Endothelial cell of umbilical vein (primary cell): Measurements from ENCODE around the gene PIGQ. TPM values are rescaled to one million over a fixed set of nuclear protein-coding genes. Genes with fewer than 3 reads are reported as not detected.
A peak's percentile ranks its signal among the peaks of the same experiment; 100 is the strongest.

ENCODE experiments used
- BruUV-seq: library from RNA; stranded (reverse); fragments of 400-500 nt; replicated peaks from 2 replicates; lab custom pipeline; 2021; lab: Mats Ljungman, UMichigan
- CTCF ChIA-PET: fragments of 300-600, 350-600 bp; sonication (Branson Sonifier 250); formaldehyde crosslinking; loops from one replicate; lab custom pipeline; 2021; ENCODE audit warnings: antibody characterized with exemption, inconsistent platforms; lab: Charles Lee
- POLR2A ChIA-PET: fragments of 300-600, 350-600 bp; sonication (Branson Sonifier 250); formaldehyde crosslinking; loops from one replicate; lab custom pipeline; 2021; ENCODE audit warnings: antibody characterized with exemption, inconsistent platforms; lab: Charles Lee
- DNase-seq: peaks from one replicate; pipeline ENCODE4 v3.0.0-alpha.2; 2011; ENCODE audit warnings: low read depth, low spot score
- FAIRE-seq: peaks from 2 replicates; lab custom pipeline; 2011; peaks lifted over from hg19 to GRCh38; lab: Jason Lieb, UNC
- H2AFZ ChIP-seq: 2 replicates; pipeline ENCODE4 v1.6.0; 2012; ENCODE audit warnings: low read depth, low read length, control low read depth, inconsistent platforms
- H3K27ac ChIP-seq: 2 replicates; pipeline ENCODE4 v1.5.1; 2011; ENCODE audit warnings: low read depth, mild to moderate bottlenecking, control low read depth, low read length, moderate library complexity; ENCODE audit not compliant: insufficient read depth
- H3K27me3 ChIP-seq, 2 experiments: 2 replicates each; pipeline versions ENCODE4 v1.6.0 to v1.6.1; 2011; ENCODE audit warnings: low read length in 2 of 2, mixed read lengths in 1 of 2; ENCODE audit not compliant: control insufficient read depth in 2 of 2, insufficient read depth in 2 of 2
- H3K36me3 ChIP-seq, 2 experiments: 2 replicates in 1 of 2; 3 replicates in 1 of 2; pipeline ENCODE4 v1.5.1; 2011; ENCODE audit warnings: low read length in 2 of 2, mild to moderate bottlenecking in 1 of 2, moderate library complexity in 1 of 2; ENCODE audit not compliant: control insufficient read depth in 2 of 2, insufficient read depth in 2 of 2; ENCODE audit errors: extremely low read depth in 1 of 2
- H3K4me1 ChIP-seq: 3 replicates; pipeline ENCODE4 v1.5.1; 2011; ENCODE audit warnings: mild to moderate bottlenecking, low read length; ENCODE audit not compliant: control insufficient read depth, insufficient read depth; ENCODE audit errors: extremely low read depth
- H3K4me2 ChIP-seq: 2 replicates; pipeline ENCODE4 v1.6.1; 2011; ENCODE audit warnings: low read length, control low read depth, mixed read lengths; ENCODE audit not compliant: insufficient read depth
- H3K4me3 ChIP-seq, 3 experiments: fragments of 200-600 bp in 1 of 3; sonication (generic), shearing (Covaris generic) in 1 of 3; replicated peaks in 1 of 3; 2 replicates each; pipeline ENCODE4 v1.5.1; 2011 to 2016; ENCODE audit warnings: control low read depth in 3 of 3, low read length in 3 of 3, mild to moderate bottlenecking in 2 of 3, inconsistent platforms in 1 of 3, low read depth in 1 of 3, moderate library complexity in 1 of 3; ENCODE audit not compliant: insufficient read depth in 1 of 3
- H3K79me2 ChIP-seq: 2 replicates; pipeline ENCODE4 v1.6.0; 2012; ENCODE audit warnings: low read length, inconsistent platforms; ENCODE audit not compliant: control insufficient read depth, insufficient read depth
- H3K9ac ChIP-seq: replicated peaks from 2 replicates; pipeline ENCODE3; 2011; ENCODE audit warnings: low read length, control low read depth; ENCODE audit not compliant: insufficient read depth; ENCODE audit errors: extremely low read depth
- H3K9me1 ChIP-seq: replicated peaks from 3 replicates; pipeline ENCODE4 v1.6.0; 2011; ENCODE audit warnings: mild to moderate bottlenecking, low read length; ENCODE audit not compliant: control insufficient read depth, insufficient read depth; ENCODE audit errors: extremely low read depth
- H3K9me3 ChIP-seq: replicated peaks from 2 replicates; pipeline ENCODE4 v1.5.1; 2012; ENCODE audit warnings: low read length, inconsistent platforms; ENCODE audit not compliant: control insufficient read depth, insufficient read depth
- H4K20me1 ChIP-seq: replicated peaks from 2 replicates; pipeline ENCODE3; 2011; ENCODE audit warnings: mild to moderate bottlenecking, low read length; ENCODE audit not compliant: control insufficient read depth, insufficient read depth; ENCODE audit errors: extremely low read depth
- CTCF ChIP-seq, 2 donors: IDR thresholded peaks; 1 replicate in 1 of 2; 2 replicates in 1 of 2; pipeline ENCODE4 v1.5.1; 2011; ENCODE audit warnings: low read length in 2 of 2, mild to moderate bottlenecking in 2 of 2, moderate library complexity in 2 of 2, control low read depth in 1 of 2, inconsistent platforms in 1 of 2, low read depth in 1 of 2; ENCODE audit not compliant: insufficient read depth in 1 of 2; ENCODE audit errors: extremely low read depth in 1 of 2
- EZH2 ChIP-seq: IDR thresholded peaks from 2 replicates; pipeline ENCODE4 v1.6.1; 2012; ENCODE audit warnings: borderline replicate concordance, low read depth, mild to moderate bottlenecking, moderate library complexity, low read length, inconsistent platforms; ENCODE audit not compliant: severe bottlenecking
- FOS ChIP-seq: IDR thresholded peaks from 2 replicates; pipeline ENCODE4 v1.6.1; 2011; ENCODE audit warnings: mild to moderate bottlenecking, low read length, moderate library complexity, borderline replicate concordance; ENCODE audit not compliant: insufficient read depth
- GATA2 ChIP-seq: IDR thresholded peaks from 2 replicates; pipeline ENCODE4 v1.7.0; 2011; ENCODE audit warnings: low read depth, mild to moderate bottlenecking, moderate library complexity, mixed read lengths, low read length; ENCODE audit not compliant: insufficient read length, insufficient read depth
- JUN ChIP-seq: IDR thresholded peaks from 2 replicates; pipeline ENCODE4 v1.6.1; 2011; ENCODE audit warnings: borderline replicate concordance, low read depth; ENCODE audit not compliant: insufficient read length, insufficient read depth
- MAX ChIP-seq: IDR thresholded peaks from 2 replicates; pipeline ENCODE4 v1.6.1; 2011; ENCODE audit not compliant: insufficient read depth, insufficient read length
- MYC ChIP-seq: IDR thresholded peaks from one replicate; pipeline ENCODE4 v1.6.1; 2011; ENCODE audit warnings: mild to moderate bottlenecking, low read depth, low read length
- POLR2A ChIP-seq: IDR thresholded peaks from 2 replicates; pipeline ENCODE4 v1.6.1; 2012; ENCODE audit warnings: low read depth, mild to moderate bottlenecking, control low read depth, low read length
- POLR2AphosphoS5 ChIP-seq: IDR thresholded peaks from 2 replicates; pipeline ENCODE4 v1.6.1; 2012; ENCODE audit warnings: low read depth, mild to moderate bottlenecking, control low read depth, low read length, moderate library complexity; ENCODE audit not compliant: insufficient read depth
- dilution Hi-C: fragments of 300-500 bp; cut with MboI; formaldehyde crosslinking; loops from one replicate; pipeline ENCODE4 v1.15.0; 2019; ENCODE audit warnings: low sequenced_read_pairs; ENCODE audit not compliant: extremely low pct_ligation_motif_present
- intact Hi-C: fragments of 100-400 bp; cut with micrococcal nuclease; formaldehyde crosslinking; loops from one replicate; pipeline ENCODE4 v1.10.0; 2022
- polyA plus RNA-seq, 4 experiments: library from polyadenylated mRNA; depleted of rRNA in 3 of 4; stranded (reverse) in 3 of 4; unstranded in 1 of 4; fragments of >200 nt; gene quantifications; 2 replicates each; pipeline versions ENCODE4 v1.2.1 to v1.2.3, GENCODE V29; 2011 to 2012; ENCODE audit warnings: missing spikeins in 1 of 4
- total RNA-seq: library from RNA; stranded (reverse); gene quantifications from 2 replicates; pipeline ENCODE4 v1.2.3, GENCODE V29; 2021

PIGQ gene
- total and polyA plus RNA-seq, 2 donors (not counting 3 experiments of a cell fraction or from before 2014, with no cell fraction given), result 66.9 to 67.7 TPM

DNA sequence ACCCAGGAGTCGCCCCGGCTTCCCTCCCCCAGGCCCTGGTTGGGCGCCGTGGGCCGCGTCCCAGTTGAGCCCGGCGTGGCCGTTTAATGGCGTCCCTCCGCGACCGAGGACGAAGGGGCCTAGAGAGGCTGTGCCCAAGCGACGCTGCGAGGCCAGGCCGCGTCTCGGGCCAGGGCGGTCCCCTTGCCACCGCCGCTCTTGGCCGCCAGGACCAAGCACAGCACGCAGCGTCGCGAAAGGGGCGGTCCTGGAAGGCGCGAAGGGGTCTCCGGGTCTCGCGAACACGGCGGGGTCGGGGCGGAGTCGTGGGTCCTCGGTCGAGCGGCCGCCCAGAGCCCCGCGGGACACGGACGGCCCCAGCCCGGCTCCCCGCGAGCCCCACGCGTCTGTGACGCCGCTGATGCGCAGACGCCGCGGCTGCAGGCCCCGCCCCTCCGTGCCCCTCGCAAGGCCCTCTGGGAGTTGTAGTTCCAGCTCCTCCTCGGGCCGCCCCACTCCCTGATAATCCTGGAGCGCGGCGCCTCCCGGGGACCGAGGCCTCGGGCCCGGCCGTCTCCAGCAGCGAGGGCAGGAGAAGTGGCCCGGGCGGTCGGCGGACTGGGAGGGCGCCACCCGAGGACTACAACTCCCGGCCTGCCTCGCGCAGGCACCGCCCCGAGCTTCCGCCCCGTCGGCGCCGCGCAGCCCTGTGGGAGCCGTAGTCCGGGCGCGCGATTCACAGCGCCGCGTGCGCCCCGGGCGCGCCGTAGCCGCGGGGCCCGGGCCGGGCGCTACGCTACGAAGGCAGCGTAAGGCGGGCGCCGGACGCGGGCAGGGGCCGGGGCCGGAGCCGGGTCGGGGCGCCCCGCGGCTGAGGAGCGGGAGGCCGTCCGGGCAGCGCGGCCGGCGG lies 42.5 kb upstream of the PIGQ start, which contains the start of gene CAPN15:
CAPN15 (plus strand) TSS at position 698 of the 889 bp plus-strand sequence. CDS start 19,127 bp downstream, outside the sequence.
- Histone ChIP-seq H3K4me3 (peak within 1 kb of the TSS; percentile 42 to 81 (median 78)), H2AFZ (no peak within 1 kb of the TSS), H3K4me1 (peaks cover 35% of the 10 kb centered on the region), H4K20me1 (no peaks in the 10 kb centered on the region), H3K9me3 (no peaks in the 10 kb centered on the region), H3K27me3 (no peaks in the 10 kb centered on the region), H3K79me2 (peaks cover 55% of the 10 kb centered on the region), H3K27ac (peak within 1 kb of the TSS; percentile 90), H3K9ac (peak within 1 kb of the TSS; percentile 80), H3K36me3 (peaks cover 0 to 2% of the 10 kb centered on the region in 2 experiments), H3K9me1 (no peaks in the 10 kb centered on the region), H3K4me2 (peak within 1 kb of the TSS; percentile 87)
- DNase-seq, result peak; percentile 90
- CTCF ChIA-PET, result interaction anchor here (0.7 to 1.0 kb wide), 3 partner anchors 16 to 41 kb away, joined by 3 read pairs; no protein-coding TSS in a partner anchor
- no TSS peak for BruUV-seq
- POLR2A ChIA-PET, result interaction anchor here (0.5 kb wide), 1 partner anchor 11 kb away, joined by 3 read pairs; no protein-coding TSS in a partner anchor
- peak; percentile 77 for FAIRE-seq
- no peak for TF ChIP-seq CTCF (IDR thresholded peaks at IDR 0.05; ENCODE audit: extremely low read depth in 1 of 2, insufficient read depth in 1 of 2, low read depth in 1 of 2, low read length in 2 of 2)
- peak; percentile 63 for TF ChIP-seq POLR2AphosphoS5
- no peak for TF ChIP-seq JUN
- no peak for TF ChIP-seq MAX
- TF ChIP-seq MYC, result no peak
- no peak for TF ChIP-seq EZH2
- peak; percentile 65 for TF ChIP-seq POLR2A
- no peak for TF ChIP-seq FOS
- TF ChIP-seq GATA2, result no peak
- intact Hi-C loops, result loop anchor here (1.0 to 5.0 kb wide), 3 partner anchors 40 to 130 kb away; partner anchors contain the start of genes NHLRC4, NME4, PIGQ and RAB11FIP3
- dilution Hi-C loops, result no loop called here
